D721Med (cell line): ENCODE measurements around the gene TNFAIP2.
"Not testable (repeated sequence)": the region's sequence is repeated elsewhere in the genome, so short reads cannot be mapped to it uniquely, and the experiment has no call there.

Experiments used
- DNase-seq: peaks from one replicate; pipeline ENCODE4 v3.0.0; 2011; ENCODE audit warnings: low spot score; ENCODE audit not compliant: insufficient read length
- FAIRE-seq: peaks from 2 replicates; lab custom pipeline; 2011; peaks lifted over from hg19 to GRCh38; lab: Jason Lieb, UNC
- CTCF ChIP-seq: IDR thresholded peaks from 2 replicates; pipeline ENCODE4 v1.5.1; 2012; ENCODE audit warnings: mild to moderate bottlenecking, control low read depth; ENCODE audit not compliant: insufficient read depth; ENCODE audit errors: missing control alignments

Gene TNFAIP2

GRCh38 chr14:103118018-103118662, 5.1 kb upstream of the TNFAIP2 start:
- DNase-seq (no peak), FAIRE-seq (no peak)
- no peak for TF ChIP-seq CTCF

- no peak for FAIRE-seq
- no peak for DNase-seq
- no peak for TF ChIP-seq CTCF
Measured at GRCh38 chr14:103118663-103119404, 4.4 kb upstream of the TNFAIP2 start.

GRCh38 chr14:103119527-103119926, 3.7 kb upstream of the TNFAIP2 start:
- FAIRE-seq, DNase-seq: not testable (repeated sequence)

- no peak for FAIRE-seq
- no peak for TF ChIP-seq CTCF
- no peak for DNase-seq
Measured at GRCh38 chr14:103121121-103121845, 2.0 kb upstream of the TNFAIP2 start.

GRCh38 chr14:103121846-103122584, 1.2 kb upstream of the TNFAIP2 start:
- no peak for TF ChIP-seq CTCF
- DNase-seq = no peak
- FAIRE-seq = no peak

GRCh38 chr14:103122585-103122946, 695 bp upstream of the TNFAIP2 start:
- TF ChIP-seq CTCF = no peak
- FAIRE-seq (no peak), DNase-seq (no peak)
